Limb (tissue), 2 donors: ENCODE data around the gene DPF3.

Experiments
- DNase-seq, 2 donors: peaks; one replicate each; pipeline ENCODE4 v3.0.0-alpha.2; 2016; ENCODE audit errors: extremely low spot score in 2 of 2

The DPF3 gene

DNA sequence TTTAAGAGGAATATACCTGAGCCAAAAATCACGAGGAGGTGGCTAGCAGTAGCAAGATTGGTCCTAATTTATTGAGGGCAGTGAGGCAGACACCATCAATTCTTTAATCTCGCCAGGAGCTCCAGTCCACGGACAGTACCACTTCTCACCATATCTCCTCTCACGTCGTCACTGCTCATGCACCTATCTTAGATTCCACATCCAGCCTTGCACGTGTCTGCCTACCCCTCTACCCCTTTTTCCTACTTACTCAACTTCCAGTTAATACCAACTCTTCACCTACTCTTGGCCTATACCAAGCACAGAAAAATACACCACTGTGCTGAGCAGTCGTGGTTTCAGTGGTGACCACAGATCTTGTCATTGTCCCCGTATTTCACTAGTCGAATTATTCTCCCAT is 246.1 kb downstream of the DPF3 start:
- no peak for DNase-seq

DNA sequence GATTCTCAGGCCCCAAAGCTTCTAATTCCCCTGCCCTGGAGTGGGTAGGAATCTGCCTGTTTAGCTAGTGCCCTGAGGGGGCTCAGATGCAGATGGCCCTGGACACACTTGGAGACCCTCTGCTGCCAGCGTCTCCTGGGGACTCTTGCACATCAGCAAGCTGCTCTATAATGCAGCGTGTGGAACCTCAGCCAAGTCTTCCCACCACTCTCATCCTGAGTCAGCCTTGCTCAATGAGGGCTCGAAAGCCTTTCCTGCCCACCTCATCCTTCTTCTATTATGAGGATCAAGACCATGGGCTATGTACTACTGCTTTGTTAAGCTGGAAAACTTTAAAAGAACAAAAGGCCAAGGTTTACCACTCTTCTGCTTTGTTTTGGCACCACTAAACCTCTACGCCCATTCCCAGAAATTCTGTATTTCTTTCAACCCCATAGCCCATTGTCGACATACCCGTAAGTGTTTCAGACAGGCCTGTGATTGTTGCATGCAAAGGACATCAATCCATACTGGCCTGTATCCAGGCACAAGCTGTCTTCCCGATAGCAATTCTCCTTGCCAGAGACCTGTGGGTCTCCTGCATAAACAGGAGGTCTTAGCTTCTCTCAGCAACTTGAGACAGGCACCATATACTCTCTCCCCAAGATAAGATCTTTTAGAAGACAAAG is 246.9 kb downstream of the DPF3 start:
- no peak for DNase-seq

DNA sequence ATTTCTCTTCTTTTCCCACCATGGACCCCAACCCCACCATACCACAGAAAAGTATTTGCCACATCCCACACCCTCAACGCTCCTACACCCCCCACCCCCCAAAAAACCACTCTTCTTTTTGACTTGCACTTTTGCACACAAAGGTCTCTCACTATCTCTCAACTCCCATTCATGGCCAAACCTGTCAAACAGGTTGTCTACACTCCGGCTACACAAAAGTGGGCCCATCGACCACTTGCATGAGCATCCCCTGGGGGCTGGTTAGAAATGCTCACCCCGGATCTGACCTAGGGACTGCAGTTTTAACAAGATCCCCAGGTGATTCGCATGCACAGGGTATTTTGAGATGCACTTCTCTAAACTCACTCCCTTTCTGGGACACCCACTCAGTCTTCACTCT is 248.2 kb downstream of the DPF3 start:
- no peak for DNase-seq

DNA sequence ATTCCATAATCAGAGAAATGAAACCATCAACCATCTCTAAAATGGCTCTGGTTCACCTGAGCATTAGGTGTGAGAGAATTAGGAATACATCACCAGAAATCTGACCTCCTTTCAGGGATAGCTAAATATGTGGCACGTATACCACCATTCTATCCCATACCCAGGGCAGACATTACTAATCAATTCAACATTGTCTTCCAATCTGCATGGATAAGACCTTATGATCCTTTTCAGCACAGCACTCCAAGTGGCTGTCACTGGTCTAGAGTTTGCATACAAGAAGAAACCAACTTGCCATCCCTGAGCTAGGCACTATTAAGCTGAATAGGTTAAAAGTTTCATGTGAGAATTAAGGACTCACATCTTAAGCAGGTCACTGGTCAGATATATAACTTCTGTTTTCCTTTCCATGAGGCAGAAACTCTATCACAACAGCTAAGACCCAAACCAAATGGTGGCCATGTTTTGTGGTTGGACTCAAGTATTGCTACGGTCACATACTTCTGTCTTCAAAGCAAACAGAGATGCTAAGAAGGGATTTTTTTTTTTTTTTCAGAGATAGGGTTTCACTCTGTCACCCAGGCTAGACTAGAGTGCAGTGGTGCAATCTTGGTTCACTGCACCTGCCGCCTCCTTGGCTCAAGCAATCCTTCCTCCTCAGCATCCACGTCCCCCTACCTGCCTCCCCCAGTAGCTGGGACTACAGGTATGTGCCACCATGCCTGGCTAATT is 249.0 kb downstream of the DPF3 start:
- no peak for DNase-seq

DNA sequence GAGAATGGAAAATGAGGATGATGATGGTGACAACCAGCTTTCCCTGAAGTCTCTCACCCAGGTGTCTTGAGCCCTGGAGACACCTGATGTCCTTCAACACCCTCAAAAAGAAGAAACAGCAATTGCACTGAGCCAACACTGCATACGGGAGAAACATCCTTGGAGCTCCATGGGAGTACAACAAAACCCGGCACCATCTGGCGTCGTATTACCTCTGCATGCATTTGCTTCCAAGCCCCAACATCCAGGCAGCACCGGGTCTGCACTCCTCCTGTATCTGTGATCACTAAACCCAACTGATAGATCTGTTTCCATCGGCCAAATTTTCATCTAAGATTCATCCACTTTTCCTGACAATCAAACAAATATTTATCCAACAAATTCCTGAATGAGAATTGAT is 249.9 kb downstream of the DPF3 start:
- no peak for DNase-seq

DNA sequence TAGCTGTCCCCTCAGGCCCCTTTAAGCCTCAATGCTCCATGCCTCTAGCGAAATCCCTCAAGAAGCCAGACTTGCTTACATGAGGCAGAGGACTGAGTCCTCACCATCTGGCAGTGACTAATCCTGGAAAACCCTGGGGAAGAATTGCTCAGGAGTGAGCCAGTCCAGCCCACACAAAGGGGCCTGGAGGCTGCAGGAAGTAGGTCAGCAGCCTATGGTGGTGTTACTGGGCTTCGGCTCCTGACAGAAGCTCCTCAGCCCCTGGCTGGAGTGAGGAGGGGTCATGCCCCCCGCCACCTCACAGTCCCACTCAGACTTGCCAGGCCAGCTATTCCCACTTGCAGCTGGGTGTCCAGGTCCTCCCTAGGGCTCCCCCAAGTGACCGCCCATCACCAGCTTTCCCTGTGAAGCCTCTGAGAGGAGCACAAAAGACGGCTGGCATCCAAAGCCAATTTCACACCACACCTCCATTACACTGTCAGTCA is 250.5 kb downstream of the DPF3 start:
- DNase-seq = no peak

DNA sequence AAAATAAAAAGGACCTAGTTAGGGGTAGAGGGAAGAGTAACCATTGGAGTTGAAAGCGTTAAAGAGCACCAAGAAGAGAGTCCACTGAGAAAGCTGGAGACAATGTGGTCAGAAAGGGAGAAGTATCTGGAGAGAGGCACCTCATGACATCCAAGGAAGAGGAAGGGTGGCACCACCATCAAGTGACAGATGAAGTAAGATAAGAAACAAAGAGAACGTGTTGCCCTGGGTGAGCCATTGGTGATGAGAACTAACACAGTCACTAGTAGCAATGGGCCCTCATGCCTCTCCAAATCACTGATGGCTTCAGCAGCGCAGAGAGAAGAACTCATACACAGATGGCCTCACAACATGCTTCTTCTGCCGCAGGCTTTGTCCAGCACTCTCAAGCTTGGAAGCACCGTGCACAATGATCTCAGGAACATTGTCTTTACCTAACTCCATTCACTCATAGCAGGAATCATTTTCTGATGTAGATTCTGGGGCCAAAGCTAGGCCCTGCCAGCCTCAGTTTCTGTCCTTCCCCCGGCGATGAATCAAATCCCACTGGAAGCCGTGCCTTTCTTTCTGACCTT is 252.9 kb downstream of the DPF3 start:
- no peak for DNase-seq

DNA sequence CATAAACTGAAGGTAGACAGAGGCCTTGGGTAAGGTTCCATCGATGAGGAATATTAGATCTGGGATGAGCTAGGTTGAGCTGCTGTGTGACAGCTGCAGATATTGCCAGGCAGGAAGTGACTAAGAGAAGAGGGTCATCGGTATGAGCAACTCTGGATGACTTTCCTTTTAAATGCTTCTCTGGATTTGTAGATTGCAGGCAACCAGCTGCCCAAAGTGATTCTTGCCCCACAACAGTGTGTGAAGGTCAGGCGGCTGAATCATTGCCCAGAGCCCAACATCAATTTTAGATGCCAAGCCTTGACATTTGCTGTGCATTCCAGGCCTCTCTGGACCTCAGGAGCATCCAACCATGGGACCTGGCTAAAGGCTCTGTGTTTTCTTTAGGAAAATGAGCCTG is 255.9 kb downstream of the DPF3 start:
- no peak for DNase-seq

DNA sequence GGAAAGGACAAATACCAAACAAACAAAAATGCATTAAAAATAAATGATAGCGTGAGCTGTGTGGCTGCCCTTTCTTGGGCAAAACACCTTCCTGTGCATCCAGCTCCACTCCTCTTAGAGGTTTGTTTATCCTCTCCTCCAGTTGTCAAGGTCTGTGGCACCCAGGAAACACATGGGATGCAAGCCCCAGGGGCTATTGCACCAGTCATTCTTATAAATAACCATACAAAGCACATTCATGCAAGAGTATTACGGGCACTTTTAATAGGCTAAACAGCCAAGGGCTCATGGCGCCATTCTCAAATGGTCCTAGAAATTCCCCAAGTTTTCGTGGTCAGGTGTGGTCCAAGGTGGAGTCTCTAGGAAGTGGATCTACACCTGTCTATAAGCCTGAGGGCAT is 257.0 kb downstream of the DPF3 start:
- no peak for DNase-seq

DNA sequence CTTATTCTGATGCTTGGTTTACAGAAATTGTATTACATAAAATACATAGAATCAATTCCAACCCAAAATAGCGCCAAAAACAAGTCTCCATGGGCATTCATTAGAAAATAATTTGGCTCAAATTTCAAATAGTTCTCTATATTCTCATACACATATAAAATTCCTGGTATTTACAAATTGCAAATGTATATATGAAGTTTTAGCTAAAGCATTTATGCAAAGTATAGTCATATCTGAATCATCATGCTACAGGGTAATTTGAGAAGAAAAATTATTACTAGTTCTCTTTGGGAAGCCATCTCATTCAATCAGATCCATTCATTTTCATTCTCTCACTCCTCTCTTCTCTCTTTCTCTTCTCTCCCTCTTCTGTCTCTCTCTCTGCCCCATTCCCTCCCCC is 257.8 kb downstream of the DPF3 start:
- no peak for DNase-seq

DNA sequence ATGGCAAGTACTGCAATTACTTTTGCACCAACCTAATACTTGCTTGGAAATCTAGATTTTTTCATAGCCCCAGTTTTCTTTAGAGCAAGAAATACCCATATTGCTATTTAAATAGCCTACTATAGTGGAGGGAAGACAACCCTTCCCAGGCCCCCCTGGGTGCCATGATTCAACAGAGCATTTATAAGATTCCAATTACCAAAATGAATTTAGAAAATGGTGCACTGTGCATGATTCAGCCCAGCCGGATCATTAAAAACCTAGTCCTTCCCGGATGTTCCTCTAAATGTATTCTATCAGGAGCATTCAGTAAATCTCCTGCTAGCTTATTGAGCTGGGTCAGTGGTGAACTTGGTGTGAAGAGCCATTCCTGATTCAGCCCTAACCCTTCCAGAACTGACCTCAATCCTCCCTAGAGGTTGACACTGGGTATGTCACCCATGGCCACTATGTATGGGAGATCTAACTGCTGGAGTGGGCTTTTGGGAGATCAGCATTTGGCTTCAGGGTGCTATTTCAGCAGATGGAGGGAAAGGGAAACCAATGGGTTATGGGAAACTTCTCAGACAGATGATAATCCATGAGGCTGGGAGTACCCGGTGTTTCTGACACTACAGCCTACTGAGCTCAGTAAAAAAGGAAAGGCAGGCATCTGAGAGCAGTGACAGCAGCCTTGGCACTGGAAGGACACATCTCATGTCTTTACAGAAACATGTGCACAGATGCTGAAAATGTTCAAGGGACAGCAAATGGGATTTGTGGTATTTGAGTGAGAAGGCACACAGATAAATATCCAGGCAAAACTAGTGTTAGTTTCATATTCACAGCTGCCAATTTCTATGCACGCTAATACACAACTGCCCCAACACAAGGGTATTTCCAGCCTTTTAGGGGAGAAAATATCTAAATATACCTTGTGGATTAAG is 258.9 kb downstream of the DPF3 start:
- no peak for DNase-seq

DNA sequence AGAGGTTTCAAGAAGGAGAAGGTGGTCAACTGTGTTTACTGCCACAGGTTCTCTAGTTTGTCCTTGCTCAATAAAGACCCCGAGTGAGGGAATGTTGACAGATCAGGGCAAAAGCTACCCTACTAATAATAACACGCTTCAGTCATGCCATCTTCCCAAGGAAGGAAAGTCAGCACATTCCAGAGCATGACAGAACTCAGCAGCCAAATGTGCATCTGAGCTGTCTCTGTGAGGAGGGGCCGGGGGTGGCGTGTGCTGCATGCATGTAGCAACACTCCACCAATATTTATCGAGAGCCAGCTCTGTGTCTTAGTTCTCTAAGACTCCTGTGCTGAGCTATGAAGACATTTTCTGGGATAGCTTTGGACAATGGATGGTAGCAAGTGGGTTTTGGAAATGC is 260.4 kb downstream of the DPF3 start:
- DNase-seq = no peak

DNA sequence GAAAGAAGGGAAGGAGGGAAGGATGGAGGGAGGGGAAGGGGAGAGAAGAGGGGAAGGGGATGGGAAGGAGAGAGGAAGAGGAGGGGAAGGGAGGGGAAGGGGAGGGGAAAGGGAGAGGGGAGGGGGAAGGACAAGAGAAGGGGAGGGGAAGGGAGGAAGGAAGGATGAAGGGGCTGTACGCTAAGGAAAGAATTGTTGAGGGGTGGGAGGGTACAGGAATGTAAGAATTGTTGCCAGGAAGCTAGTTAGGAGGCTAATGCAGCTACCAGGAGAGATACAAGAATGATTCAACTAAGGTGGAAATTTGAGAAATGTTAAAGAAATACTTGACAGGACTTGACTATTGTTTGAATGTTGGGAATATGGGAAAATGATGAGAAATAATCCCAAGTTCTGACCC is 261.2 kb downstream of the DPF3 start:
- no peak for DNase-seq

DNA sequence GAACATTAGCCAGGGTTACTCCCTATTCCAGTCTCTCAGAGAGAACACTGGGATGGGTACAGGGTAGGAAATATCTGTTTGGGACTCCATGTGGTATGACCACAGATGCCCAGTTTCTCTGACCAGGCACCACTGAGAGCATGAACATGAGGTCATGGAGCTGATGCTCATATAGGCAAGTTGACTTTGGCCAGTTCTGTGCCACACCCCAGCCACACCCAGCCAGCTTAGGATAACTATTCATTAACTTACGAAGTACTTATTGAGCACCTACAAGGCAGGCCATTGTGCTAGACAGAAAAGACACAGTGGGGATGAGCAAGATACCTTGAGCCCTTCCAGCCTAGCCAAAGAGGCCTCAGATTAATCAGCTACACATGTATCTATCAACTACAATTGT is 262.5 kb downstream of the DPF3 start:
- no peak for DNase-seq

DNA sequence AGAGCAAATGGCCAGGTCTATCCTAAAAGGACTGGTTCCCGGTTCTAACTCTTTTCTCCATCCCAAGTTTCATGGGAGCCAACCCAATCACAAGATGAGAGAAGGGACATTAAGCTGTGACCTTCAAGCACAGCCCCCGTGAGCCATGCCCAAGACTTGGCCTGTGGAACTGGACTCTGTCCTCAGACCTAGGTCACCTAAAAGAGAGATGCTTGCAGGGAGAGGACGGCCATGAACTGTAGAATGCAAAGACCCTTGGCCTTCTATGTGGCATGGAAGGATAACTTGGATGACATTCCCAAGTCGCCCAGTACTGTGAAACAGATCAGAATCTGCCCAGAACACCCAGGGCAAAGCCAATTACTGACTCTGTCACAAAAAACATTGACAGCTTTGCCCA is 263.5 kb downstream of the DPF3 start:
- no peak for DNase-seq

DNA sequence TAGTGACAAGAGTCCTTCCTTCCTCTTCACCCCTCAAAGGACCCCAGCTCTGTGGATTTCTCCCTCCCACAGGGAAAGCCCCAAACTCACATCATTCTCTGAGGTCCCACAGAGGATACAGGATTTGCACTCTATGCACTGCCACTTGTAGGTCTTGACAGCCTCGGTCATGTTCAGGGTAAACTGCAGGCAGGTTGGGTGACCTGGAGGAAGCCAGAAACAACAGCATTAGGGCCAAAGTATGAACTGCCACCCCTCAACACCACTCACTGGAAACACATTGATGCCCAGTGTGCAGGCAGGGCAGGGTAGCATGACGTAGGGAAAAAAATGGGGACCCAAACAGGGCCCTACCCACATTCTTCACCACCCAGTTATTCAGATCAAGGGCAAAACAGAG is 264.4 kb downstream of the DPF3 start:
- no peak for DNase-seq

DNA sequence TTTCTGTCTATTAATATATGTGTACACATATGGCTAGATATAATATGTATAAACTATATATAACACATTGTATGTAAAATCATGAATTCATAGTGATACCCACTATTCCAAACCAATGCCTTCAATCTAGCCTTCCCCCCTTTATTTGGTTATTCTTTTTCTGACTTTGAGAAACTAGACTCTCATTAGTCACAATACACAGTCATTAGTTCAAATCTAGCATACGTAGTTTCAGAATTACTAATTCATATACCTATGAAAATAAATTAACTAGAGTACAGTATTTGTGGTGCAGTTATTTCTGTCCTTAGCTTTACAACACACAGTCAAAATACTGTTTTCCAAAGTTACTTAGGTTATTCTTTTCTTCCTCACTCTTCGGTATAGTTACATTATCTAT is 268.2 kb downstream of the DPF3 start:
- no peak for DNase-seq

DNA sequence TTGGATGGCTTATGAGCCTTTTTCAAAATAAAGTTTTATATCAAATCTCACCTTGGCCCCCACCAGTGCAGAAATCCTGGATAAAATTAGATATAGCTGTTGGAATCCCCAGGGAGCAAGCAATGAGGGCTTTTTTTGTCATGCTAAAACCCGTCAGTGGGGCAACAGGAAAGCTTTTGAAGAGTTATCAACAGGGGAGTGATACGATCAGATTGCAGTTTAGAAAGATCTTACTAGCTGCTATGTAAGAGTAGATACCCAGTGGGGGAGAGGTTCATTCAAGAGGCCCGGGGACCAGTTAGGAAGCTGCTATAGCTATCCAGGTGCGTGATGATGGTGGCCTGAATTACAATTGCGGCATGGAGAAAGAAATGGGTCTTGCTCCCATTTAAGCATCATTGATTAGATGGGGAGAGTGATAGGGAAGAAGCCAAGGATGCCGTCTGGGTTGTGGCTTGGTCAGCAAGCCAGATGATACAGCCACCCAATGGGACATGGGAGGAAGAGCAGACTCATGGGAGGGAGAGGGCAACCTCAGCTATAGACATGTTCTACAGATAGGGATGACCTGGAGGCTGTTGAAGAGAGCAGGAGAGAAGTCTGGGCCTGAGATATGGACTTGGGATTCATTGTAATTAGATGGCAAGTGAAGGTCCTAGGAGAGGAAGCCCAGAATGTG is 272.4 kb downstream of the DPF3 start:
- no peak for DNase-seq

DNA sequence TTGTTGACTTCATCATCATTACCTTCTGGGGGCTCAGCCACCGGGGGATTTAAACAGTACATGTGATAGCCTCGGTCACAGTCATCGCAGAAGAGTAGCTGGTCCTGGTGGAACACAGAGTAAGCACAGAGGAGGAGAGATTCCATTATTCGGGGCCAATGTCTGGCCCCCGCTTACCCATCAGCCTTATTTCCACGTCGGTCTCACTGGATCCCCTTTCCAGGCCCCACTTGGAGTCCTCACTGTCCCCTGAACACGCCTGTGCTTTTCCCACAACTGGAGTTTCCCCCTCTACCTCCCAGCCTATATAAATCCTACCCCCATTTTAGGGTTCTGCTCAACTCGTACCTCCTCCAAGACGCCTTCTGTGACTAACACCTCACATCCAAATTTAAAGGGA is 274.0 kb downstream of the DPF3 start:
- no peak for DNase-seq

DNA sequence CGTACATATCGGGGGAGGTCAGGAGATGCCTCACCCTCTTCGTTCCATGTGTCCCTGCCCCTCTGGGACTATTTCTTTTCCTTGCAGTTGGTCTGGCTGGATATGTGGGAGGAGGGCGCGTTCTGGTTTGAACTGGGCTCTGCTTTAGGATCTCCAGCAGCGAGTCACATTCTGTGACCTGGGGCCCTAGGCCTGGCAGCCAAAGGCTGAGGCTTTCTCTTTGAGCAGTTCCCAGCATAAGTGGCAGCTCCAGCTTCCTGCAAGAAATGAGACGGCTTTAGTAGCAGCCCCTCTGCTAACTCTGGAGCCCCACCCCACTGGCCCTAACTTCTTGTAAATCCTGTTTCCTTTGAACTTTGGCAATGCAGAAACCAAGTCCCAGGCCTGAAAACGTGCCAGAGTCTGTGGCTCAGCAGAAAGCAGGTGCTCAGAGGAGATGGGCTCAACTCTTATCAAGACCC is 274.8 kb downstream of the DPF3 start:
- no peak for DNase-seq

DNA sequence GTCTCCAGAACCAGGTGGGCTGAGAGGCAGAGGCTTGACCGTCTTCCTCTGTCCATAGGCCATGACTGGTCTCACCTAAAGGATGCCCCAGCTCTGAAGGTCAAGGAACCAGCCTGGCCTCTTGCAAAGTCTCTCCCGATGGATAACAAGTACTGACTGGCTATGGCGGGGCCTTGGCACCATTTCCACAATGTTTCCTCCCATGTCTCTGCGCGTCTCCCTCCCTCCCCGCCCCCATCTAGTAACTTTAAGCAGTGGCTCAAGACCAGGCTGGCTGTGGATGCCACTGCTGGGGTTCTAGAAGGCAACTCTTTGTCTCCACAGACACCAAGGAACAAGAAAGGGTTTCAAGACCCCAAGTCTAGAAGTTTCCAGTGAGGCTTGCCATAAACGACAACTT is 275.5 kb downstream of the DPF3 start:
- no peak for DNase-seq
